KMS-11 (cell line): Measurements from ENCODE around the gene OLFML1.

Experiments
- H2AFZ ChIP-seq: fragments of 200-600 bp; sonication (generic); 2 replicates; pipeline ENCODE4 v1.6.1; 2016; ENCODE audit warnings: antibody characterized with exemption, mixed run types, low read depth
- H3K27ac ChIP-seq: fragments of 200-600 bp; sonication (generic); 2 replicates; pipeline ENCODE4 v1.6.1; 2016; ENCODE audit warnings: mild to moderate bottlenecking, mixed run types
- H3K27me3 ChIP-seq: fragments of 200-600 bp; sonication (generic); 2 replicates; pipeline ENCODE4 v1.6.1; 2017; ENCODE audit warnings: mild to moderate bottlenecking, low read depth, mixed run types, moderate library complexity; ENCODE audit not compliant: insufficient read depth
- H3K36me3 ChIP-seq: fragments of 200-600 bp; sonication (generic); 2 replicates; pipeline ENCODE4 v1.6.1; 2017; ENCODE audit warnings: mild to moderate bottlenecking, mixed run types; ENCODE audit not compliant: insufficient read depth
- H3K4me1 ChIP-seq: fragments of 200-600 bp; sonication (generic); 2 replicates; pipeline ENCODE4 v1.6.1; 2016; ENCODE audit warnings: mild to moderate bottlenecking, low read depth, mixed run types; ENCODE audit not compliant: poor library complexity, severe bottlenecking
- H3K4me2 ChIP-seq: fragments of 200-600 bp; sonication (generic); 2 replicates; pipeline ENCODE4 v1.7.0; 2016; ENCODE audit warnings: mild to moderate bottlenecking, mixed run types
- H3K4me3 ChIP-seq: fragments of 200-600 bp; sonication (generic); IDR thresholded peaks from 2 replicates; pipeline ENCODE4 v1.6.1; 2017; ENCODE audit warnings: low read depth, low read length, mixed read lengths; ENCODE audit not compliant: insufficient read depth
- H3K79me2 ChIP-seq: fragments of 200-600 bp; sonication (generic); 2 replicates; pipeline ENCODE4 v1.6.1; 2016; ENCODE audit warnings: low read depth, mixed run types; ENCODE audit not compliant: insufficient read depth
- H3K9ac ChIP-seq: fragments of 200-600 bp; sonication (generic); 2 replicates; pipeline ENCODE4 v1.6.1; 2016; ENCODE audit warnings: mild to moderate bottlenecking, mixed run types
- H4K20me1 ChIP-seq: fragments of 200-600 bp; sonication (generic); 2 replicates; pipeline ENCODE4 v1.6.1; 2016; ENCODE audit warnings: mild to moderate bottlenecking, mixed run types; ENCODE audit not compliant: insufficient read depth
- CTCF ChIP-seq: fragments of 200-600 bp; sonication (generic); conservative IDR thresholded peaks from 2 replicates; pipeline ENCODE4 v1.6.1; 2017; ENCODE audit warnings: low read depth, mild to moderate bottlenecking, antibody characterized with exemption, low read length, moderate library complexity, mixed read lengths

Gene OLFML1

GRCh38 chr11:7522546-7522945 is 37.2 kb downstream of the OLFML1 start:
- H3K27ac ChIP-seq: no peak overlapping the region
- TF ChIP-seq CTCF: no peak
- H3K4me1 ChIP-seq: peaks cover 26% of the 10 kb centered on the region

GRCh38 chr11:7523416-7524210 is 38.3 kb downstream of the OLFML1 start:
- Histone ChIP-seq H3K4me1 (peaks cover 27% of the 10 kb centered on the region), H3K27ac (no peak overlapping the region)
- no peak for TF ChIP-seq CTCF

More at GRCh38 chr11:7522546-7522945, 37.2 kb downstream of the OLFML1 start:
- Histone ChIP-seq H3K4me2 (no peak overlapping the region), H3K9ac (no peak overlapping the region), H4K20me1 (no peaks in the 10 kb centered on the region), H3K27me3 (no peaks in the 10 kb centered on the region), H3K4me3 (no peak overlapping the region), H3K36me3 (no peaks in the 10 kb centered on the region), H2AFZ (no peak overlapping the region), H3K79me2 (no peaks in the 10 kb centered on the region)

GRCh38 chr11:7524462-7525235 is 39.3 kb downstream of the OLFML1 start:
- H3K36me3 ChIP-seq: no peaks in the 10 kb centered on the region
- H3K4me1 ChIP-seq: peaks cover 27% of the 10 kb centered on the region
- no peaks in the 10 kb centered on the region for H3K79me2 ChIP-seq
- H3K4me3 ChIP-seq: no peak overlapping the region
- no peak overlapping the region for H3K4me2 ChIP-seq
- TF ChIP-seq CTCF: no peak
- no peaks in the 10 kb centered on the region for H3K27me3 ChIP-seq
- no peak overlapping the region for H3K27ac ChIP-seq
- no peaks in the 10 kb centered on the region for H4K20me1 ChIP-seq
- H3K9ac ChIP-seq: no peak overlapping the region
- H2AFZ ChIP-seq: no peak overlapping the region

More at GRCh38 chr11:7523416-7524210, 38.3 kb downstream of the OLFML1 start:
- H4K20me1 ChIP-seq: no peaks in the 10 kb centered on the region
- H3K36me3 ChIP-seq: no peaks in the 10 kb centered on the region
- no peaks in the 10 kb centered on the region for H3K79me2 ChIP-seq
- no peaks in the 10 kb centered on the region for H3K27me3 ChIP-seq
- H3K4me2 ChIP-seq: no peak overlapping the region
- no peak overlapping the region for H3K9ac ChIP-seq
- no peak overlapping the region for H3K4me3 ChIP-seq
- no peak overlapping the region for H2AFZ ChIP-seq

- Histone ChIP-seq H3K36me3 (no peaks in the 10 kb centered on the region), H3K4me2 (no peak overlapping the region), H3K79me2 (no peaks in the 10 kb centered on the region), H3K4me1 (peaks cover 29% of the 10 kb centered on the region), H3K9ac (no peak overlapping the region), H3K4me3 (no peak overlapping the region), H3K27me3 (no peaks in the 10 kb centered on the region), H4K20me1 (no peaks in the 10 kb centered on the region), H3K27ac (no peak overlapping the region), H2AFZ (no peak overlapping the region)
- no peak for TF ChIP-seq CTCF
Measured at GRCh38 chr11:7525424-7525823, 40.1 kb downstream of the OLFML1 start.
